Tibial nerve (tissue), 3 donors: ENCODE measurements around the gene PRDX3.

Experiments used
- POLR2A ChIP-seq, 2 donors: fragments of 450-650 bp; IDR thresholded peaks; one replicate each; pipeline ENCODE4 v1.6.1; 2017; ENCODE audit warnings: antibody characterized with exemption in 2 of 2, mild to moderate bottlenecking in 2 of 2, moderate library complexity in 2 of 2
- TF ChIP-seq, protein P1 (sequence below), 5 experiments: fragments of 200-600 bp in 3 of 5; fragments of 450-650 bp in 2 of 5; sonication (generic) in 3 of 5; IDR thresholded peaks; one replicate each; pipeline ENCODE4 v1.5.1; 2016 to 2019; ENCODE audit warnings: antibody characterized with exemption in 5 of 5, mild to moderate bottlenecking in 3 of 5, moderate library complexity in 2 of 5

DNA sequence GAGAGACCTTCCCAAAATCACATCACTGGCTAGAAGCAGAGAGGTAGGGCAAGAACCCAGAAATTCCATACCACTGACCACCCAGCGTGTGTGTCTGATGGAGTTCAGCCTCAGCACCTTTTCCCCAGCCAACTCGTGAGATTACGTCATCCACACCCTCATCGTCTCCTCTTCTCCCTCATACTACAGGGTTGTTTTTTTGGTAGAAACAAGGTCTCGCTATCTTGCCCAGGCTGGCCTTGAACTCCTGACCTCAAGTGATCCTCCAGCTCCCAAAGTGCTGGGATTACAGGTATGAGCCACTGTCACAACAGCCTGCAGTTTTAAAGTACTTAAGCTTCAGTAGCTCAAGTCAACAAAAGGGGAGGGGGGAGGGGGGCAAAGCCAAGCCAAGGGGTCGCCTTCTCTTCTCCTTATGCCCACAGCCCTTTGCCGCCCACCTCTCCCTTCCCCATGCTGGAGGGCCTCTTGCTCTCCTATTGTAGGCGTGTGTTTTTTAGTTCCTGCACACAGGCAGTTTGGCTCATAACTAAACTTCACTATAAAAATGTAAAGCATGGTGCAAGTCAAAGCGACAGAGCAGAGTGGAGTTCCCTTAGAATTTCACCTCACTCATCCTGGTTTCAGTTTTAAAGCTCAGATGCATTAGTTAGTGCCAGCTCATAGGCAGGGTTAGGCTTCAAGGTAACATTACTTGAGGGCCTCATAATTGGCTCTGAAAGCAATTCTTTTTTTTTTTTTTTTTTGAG lies 5.2 kb upstream of the PRDX3 start:
- TF ChIP-seq, protein P1, sequence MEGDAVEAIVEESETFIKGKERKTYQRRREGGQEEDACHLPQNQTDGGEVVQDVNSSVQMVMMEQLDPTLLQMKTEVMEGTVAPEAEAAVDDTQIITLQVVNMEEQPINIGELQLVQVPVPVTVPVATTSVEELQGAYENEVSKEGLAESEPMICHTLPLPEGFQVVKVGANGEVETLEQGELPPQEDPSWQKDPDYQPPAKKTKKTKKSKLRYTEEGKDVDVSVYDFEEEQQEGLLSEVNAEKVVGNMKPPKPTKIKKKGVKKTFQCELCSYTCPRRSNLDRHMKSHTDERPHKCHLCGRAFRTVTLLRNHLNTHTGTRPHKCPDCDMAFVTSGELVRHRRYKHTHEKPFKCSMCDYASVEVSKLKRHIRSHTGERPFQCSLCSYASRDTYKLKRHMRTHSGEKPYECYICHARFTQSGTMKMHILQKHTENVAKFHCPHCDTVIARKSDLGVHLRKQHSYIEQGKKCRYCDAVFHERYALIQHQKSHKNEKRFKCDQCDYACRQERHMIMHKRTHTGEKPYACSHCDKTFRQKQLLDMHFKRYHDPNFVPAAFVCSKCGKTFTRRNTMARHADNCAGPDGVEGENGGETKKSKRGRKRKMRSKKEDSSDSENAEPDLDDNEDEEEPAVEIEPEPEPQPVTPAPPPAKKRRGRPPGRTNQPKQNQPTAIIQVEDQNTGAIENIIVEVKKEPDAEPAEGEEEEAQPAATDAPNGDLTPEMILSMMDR (IDR thresholded peaks at IDR 0.05) = no peak
- no peak for TF ChIP-seq POLR2A (IDR thresholded peaks at IDR 0.05)
